HG03575 (cell line): Measurements from ENCODE around the gene WRNIP1.
A peak's percentile ranks its signal among the peaks of the same experiment; 100 is the strongest.
"Not testable (repeated sequence)": the region's sequence is repeated elsewhere in the genome, so short reads cannot be mapped to it uniquely, and the experiment has no call there.

Experiments
- ATAC-seq: cut with Tn5 transposase; IDR thresholded peaks from one replicate; pipeline ENCODE4 v1.9.1; 2021; ENCODE audit not compliant: unreplicated experiment, insufficient number of reproducible peaks, low FRiP score; ENCODE audit errors: extremely low read depth

WRNIP1 gene

DNA sequence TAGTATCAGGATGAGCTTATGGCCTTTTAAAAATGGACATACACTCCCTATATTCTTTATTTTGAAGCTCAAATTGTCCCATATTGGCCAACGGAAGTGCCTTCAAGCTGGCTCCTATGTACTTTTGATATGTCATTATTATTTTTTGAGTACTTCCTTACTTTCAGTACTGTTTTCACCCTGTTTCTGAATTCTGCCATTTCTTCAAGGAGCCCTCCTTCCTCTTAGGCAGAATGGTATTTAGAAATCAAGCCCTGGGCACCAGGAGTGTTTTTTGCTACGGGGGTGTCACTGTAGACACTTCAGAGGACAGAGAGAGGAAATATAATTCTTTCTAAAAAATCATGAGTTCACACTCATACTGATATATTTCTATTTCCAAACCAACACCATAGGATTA, 9.0 kb upstream of the WRNIP1 start:
- ATAC-seq: no peak

DNA sequence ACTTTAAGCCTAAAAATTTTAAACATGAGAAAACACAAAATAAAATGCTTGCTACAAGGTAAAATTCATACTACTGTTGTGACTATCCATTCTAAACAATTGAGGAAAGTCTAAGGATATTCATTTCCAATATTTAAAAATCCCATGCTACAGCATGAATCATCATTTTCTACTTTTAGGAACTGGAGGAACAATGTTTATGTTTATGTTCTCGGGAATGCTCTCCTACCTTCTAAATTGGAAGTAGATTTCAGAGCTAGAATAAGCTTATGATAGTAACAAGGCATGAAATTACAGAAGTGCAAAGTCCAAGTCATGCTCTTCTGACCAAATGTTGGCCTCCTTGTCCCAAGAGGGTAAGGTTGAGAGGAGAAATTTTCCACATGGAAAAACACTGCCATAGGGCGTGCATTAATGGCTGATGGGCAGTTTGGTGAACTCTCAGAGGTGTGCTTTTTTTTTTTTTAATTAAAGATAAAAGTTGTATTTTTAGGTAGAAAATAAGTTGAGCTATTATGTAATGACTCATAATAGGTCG, 8.4 kb upstream of the WRNIP1 start:
- ATAC-seq: no peak

DNA sequence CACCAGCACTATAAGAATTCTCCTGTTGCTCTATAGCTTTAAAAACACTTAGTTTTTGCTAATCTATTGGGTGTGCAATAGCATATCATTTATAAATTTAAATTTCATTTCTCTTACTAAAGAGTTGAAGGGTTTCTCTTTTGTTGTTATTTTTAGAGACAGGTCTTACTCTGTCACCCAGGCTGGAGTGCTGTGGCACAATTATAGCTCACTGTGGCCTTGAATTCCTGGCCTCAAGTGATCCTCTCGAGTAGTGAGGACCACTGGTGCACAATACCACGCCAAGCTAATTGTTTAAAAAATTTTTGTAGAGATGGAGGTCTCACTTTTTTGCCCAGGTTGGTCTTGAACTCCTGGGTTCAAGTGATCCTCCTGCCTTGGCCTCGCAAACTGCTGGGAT, 6.2 kb upstream of the WRNIP1 start:
- no peak for ATAC-seq

DNA sequence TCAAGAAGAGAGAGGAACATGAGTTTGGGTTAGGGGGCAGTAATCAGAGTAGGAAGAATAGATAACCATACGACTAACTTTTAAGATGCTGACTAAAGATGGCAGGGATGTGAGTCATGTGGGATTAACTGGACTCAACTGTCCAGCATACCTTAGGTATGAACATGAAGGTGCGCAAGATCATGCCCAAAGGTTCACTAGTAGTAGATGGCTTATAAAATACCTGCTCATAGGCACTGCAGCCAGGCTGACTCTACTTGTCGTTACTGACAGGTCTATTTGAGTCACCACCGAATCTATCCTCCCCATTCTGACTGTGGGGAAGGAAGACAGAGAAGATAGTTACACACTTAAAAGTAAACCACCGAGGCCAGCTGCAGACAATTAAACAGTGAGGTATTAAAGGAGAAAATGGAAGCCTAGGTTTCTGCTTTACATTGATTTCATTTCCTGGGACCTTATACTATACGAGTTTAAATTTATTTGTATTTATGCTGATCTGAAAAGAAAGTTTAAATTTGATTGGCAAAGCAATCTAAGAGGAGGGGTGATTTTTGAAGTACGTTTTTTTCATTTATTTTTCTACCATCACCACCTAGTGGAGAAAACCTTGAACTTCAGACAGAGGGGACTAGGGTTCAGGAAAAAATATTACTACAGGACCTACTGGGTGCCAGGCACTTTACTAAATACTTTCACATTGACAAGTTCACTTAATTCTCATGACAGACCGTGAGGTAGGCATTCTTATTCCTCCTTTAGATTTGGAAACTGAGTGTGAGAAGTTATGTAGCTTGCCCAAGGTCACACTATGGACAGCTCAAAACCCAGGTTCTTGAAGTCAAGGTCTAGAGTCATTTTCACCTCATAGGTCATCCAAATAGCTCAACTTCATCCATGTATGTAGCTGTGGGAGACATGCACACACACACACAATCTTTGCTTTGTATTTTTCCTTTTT, 4.0 kb upstream of the WRNIP1 start:
- no peak for ATAC-seq

DNA sequence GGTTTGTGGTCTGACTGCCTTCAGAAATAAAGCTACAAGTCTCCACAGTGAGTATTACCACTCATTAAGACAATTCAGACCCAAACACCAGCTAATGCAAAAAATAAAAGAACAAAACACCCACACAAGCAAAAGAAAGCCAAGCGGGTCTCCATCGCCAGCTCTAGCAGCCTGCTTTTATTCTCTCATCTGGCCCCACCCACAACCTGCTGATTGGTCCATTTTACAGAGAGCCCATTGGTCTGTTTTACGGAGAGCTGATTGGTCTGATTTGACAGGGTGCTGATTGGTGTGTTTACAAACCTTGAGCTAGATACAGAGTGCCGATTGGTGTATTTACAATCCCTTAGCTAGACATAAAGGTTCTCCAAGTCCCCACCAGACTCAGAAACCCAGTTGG, 2.3 kb upstream of the WRNIP1 start:
- ATAC-seq: not testable (repeated sequence)

DNA sequence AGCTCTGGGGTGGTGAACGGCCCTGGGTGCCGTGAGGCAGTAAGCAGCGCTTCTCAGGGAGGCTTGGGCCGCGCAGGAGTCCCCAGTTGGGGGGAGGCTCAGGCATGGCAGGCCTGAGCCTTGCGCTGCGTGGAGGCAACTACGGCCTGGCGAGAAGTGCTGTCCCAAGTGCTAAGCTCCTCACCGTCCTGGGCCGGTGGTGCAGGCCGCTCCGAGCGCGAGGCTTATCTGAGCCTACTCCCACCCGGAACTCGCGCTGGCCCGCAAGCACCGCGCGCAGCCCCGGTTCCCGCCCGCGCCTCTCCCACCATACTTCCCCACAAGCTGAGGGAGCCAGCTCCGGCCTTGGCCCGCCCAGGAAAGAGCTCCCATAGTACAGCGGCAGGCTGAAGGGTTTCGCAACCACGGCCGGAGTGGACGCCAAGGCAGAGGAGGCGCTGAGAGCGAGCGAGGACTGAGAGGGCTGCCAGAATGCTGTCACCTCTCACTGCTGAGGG, 1.8 kb upstream of the WRNIP1 start:
- no peak for ATAC-seq

DNA sequence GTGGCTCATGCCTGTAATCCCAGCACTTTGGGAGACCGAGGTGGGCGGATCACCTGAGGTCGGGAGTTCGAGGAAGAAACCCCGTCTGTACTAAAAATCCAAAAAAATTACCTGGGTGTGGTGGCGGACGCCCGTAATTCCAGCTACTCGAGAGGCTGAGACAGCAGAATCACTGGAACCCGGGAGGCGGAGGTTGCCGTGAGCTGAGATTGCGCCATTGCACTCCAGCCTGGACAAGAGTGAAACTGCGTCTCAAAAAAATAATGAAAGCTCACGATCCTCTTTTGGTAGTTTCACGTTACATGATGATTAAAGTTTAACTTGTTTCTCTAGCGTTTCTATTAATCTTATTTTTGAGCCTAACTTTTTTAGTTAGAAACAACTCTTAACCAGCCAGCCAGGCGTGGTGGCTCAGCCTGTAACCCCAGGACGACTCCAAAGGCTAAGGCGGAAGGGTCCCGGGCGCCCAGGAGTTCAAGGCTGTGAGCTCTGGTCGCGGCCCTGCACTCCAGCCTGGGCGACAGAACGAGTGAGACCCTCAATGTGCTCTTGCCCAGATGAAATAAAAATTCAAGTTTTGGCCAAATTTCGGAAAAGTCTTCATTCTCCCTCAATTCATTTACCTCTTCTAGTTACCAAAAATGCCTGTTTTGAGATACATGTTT, 1.2 kb upstream of the WRNIP1 start:
- ATAC-seq: no peak

DNA sequence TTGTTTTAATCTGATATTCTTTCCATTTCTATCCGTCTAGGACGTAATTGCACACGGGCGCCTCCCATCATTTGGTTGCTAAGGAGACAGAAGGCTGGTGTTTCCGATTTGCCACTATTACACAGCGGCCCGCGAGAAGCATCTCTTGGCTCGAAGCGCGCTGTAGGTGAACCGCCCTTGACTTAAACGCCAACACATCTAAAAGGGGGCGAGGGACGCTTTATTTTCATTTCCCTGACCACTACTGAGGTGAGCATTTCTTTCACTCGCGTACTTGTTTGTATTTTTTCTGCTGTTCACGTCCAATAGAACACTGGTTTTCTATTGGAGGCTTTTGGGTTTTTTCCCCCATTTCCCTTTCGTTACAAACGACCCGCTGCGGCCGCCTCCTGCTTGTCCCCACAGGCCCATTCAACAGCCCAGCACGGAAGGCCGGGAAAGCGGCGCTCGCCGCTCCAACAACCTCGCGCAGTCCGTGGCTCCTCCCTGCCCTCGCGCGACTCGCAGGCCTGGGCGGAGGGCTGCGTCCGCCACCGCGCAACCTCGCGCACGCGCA, 505 bp upstream of the WRNIP1 start:
- peak; percentile 19 for ATAC-seq

DNA sequence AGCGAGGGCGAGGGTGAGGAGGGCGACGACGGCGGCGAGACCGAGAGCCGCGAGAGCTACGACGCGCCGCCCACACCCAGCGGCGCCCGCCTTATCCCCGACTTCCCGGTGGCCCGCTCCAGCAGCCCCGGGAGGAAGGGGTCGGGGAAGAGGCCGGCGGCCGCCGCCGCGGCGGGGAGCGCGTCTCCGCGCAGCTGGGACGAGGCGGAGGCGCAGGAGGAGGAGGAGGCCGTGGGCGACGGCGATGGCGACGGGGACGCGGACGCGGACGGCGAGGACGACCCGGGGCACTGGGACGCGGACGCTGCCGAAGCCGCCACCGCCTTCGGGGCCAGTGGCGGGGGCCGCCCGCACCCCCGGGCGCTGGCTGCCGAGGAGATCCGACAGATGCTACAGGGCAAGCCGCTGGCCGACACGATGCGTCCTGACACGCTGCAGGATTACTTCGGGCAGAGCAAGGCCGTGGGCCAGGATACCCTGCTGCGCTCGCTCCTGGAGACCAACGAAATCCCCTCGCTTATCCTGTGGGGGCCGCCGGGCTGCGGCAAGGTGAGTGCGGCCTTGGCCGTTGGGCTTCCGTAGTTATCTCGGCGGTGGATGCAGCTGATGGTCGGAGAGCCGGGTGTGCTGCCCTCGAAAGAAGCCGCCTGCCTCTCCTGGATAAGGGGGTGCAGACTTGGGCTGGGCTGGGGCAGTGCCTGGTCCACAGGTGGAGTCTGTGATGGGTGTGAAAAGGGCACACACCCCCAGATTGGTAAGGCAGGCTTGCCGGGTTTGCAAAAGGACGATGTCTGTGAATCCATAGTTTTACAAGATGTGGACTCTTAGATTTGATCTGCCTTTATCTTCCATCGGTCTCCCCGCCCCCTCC, 938 bp downstream of the WRNIP1 start:
- no peak for ATAC-seq

DNA sequence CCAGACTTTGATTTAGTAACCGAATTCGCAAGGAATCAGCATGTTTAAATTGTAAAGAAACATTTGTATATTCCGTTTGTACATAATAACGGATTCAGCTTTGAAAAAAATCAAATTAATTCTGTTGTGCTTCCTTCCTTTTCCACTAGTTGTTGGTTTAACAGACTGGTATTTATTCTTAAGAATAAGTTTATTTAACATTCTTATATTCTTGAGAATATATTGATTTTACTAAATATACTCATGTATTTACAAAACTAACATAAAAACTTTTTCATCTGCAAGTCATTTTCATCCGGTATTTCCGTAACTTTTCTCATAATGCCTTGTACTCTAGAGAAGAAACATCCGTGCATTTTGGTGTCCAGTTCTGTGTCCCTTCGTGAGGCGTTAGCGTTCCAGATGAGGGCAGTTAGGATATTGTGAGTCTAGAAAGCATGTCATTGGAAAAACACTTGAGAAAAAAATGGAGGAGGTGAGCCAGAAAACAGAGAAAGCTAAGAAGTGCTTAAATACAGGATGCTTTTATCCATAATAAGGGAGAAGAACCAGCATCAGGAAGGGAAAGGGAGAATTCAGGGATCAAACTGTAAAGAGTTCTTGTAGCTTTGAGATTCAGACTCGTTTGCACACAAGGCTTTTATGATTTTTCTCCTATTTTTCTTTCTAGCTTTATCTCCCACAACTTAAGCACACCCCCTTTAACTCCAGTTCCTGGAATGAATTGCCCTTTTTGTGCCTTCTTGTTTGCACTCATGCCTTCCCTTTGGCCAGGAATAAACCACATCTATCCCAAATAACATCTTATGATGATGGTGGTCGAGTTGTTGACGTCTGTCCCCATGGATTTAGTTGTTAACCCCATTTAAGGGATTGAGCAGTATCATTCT, 1.8 kb downstream of the WRNIP1 start:
- no peak for ATAC-seq

DNA sequence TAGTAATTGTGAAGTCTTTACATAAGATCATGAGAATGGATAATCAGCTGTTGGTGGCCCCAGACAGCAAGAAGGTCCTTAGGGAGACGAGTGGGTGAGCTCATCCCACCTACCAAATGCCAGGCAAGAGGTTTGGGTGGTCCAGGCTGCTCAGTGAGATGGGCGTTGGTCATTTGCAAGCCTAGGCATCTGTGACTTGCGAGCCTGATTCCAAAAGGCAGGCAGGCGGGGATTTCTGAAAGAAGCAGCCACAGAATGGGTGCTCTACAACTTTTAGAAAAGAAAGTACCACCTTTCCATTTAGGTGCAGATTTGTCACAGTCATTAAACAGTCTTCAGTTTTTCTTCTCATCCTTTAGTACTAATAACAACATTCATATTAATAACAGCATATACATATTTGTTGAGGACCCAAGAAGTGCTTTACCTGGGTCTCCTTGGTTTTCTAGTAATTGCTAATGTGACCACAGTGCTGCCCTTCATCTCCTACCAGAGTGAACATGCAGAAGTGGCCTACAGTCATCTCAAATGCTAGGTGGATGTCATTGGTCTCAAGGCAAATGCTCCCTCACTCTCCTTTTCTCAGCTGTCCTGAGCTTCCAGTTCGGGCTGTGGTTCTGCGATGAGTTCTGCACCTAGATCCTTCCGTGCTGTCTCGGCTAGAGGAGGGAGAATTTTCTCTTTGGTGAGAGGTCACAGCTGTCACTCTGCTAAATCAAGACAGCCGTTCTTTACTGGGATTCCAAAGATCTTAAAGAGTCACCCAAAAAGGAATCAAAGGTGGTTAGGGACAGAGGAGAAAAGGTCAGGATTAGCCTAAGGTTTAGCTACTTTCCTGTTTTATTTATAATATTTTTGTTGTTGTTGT, 2.7 kb downstream of the WRNIP1 start:
- no peak for ATAC-seq

DNA sequence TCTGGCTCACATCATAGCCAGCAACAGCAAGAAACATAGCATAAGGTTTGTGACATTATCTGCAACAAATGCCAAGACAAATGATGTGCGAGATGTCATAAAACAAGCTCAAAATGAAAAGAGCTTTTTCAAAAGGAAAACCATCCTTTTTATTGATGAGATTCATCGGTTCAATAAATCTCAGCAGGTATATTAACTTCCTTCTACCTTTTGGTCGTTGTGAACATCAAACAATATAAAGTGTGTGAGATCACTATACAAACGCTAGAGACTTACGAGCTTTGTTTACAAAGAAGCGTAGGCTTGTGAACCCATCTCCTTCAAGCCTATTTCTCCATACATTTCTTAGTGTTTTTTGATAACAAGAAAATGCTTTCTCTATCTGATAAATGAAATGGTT, 3.5 kb downstream of the WRNIP1 start:
- no peak for ATAC-seq

DNA sequence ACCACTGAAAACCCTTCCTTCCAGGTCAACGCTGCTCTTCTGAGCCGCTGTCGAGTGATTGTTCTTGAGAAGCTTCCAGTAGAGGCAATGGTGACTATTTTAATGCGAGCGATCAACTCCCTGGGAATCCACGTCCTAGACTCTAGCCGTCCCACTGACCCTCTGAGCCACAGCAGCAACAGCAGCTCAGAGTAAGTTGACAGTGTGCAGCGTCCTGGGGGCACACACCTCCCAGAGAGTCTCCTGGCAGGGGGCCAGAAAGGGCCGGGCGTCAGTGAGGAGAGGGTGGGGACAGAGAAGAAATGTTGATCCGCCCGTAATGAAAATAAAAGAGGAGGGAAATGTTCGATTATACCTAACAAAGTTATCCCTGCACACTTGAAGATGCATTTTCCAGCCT, 5.0 kb downstream of the WRNIP1 start:
- ATAC-seq: no peak

DNA sequence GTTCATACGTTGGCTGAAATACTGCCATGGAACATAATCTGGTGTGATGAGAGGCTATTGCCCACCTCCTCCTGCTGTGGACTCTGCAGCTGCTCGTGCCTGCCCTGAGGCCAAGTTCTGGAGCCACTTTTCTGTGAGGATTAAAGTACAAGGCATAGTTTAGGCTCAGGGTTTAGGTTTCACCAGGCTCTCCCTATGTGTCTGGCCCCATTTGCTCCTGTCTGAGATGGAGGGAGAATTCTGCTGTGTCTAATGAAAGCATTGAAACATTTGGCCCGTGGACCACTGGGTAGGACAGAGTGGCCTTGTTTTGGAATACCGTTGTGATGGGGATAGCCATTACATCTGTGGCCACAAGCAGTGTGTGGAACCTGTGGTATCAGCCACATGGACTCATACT, 5.9 kb downstream of the WRNIP1 start:
- no peak for ATAC-seq

DNA sequence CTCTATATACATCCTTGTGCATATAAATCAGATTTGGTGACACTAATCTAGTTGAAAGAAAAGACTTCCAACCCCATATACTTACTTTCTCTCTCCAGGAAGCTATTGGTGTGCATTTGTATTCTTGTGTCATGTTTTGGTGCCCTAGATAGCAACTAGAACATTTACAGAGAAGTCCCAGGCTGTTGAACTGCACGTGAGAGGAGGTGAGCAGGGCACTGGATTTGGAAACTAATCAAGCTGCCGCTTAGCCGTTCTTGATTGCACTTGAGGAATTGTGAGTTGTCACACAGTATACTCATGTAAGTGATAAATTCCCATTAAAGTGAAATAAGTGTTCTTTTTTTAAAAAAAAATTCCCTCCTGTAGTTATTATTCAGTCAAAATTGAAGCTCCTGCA, 7.6 kb downstream of the WRNIP1 start:
- ATAC-seq: no peak

DNA sequence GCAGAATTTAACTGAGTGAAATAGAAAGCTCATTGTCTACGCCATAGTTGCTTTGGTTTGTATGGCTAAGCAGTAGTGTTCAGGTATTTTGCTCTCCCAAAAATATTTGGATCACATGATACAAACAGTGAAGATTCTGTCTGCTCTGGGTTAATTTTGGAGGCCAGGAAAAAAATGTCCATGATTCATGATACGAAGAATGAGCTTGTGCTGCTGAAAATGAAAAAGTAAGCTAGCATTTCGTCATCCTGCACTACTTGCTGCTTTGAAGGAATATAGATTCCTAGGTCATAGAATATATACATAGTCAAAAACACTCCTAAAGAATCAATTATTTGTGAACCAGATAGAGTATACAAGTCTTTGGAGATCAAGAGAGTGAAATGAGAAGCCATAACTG, 8.3 kb downstream of the WRNIP1 start:
- no peak for ATAC-seq

DNA sequence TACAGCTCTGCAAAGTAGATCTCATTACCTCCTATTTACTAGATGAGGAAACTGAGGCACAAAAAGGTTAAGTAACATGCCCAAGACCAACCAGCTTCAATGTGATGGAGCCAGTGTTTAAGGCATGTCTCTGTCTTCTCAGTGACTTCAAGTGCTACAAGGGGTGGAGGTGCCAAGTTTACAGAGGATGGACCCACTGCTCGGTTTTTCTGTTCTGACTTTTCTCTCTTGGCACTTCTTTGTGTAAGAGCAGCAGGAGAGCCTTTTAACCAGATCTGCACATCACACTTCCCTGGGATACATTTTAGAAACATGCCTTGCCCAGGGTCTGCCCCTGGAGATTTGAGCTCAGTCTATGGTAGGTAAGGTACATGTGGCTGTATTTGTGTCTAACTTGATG, 9.8 kb downstream of the WRNIP1 start:
- ATAC-seq: no peak
